ENCODE measurements around the gene GGCT.
"Not testable (repeated sequence)": the region's sequence is repeated elsewhere in the genome, so short reads cannot be mapped to it uniquely, and the experiment has no call there.

GGCT gene

DNA sequence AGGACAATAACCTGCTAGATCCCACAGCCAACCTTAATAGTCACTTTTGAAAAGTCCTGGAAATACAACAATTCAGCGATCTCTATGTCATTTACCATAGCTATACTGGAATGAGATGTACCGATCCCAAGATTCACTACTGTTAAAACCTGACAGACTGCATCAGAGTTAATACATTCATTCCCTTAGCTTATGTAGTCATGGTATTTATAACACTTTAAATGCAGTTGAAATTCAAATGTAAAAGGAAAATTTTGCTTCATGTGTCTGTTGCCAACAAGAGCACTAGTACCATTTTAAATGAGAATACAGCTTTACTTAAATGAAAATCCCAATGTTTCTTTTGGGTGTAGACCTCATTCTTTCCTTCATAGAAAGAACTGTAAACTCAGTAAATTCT lies 11.1 kb upstream of the GGCT start:
- ATAC-seq, result no peak
- no peak for DNase-seq

DNA sequence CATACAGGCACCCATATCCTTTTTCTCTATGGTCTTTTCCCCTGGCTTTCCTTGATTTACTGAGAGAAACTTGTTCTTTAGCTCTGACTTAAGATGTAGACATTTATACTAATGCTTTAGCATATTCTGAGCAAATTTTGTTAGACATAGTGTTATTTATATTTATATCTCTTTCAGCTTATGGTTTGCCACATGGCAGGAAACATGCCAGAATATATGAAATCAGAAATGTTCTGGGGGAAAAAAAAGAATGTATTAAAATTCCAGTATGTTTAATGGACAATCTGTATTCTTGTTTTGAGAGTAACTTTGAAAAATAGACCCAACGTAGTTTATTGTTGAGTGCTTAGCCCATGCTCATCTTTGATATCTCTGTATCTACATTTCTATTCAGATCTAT lies 10.1 kb upstream of the GGCT start:
- DNase-seq (no peak), ATAC-seq (no peak)

DNA sequence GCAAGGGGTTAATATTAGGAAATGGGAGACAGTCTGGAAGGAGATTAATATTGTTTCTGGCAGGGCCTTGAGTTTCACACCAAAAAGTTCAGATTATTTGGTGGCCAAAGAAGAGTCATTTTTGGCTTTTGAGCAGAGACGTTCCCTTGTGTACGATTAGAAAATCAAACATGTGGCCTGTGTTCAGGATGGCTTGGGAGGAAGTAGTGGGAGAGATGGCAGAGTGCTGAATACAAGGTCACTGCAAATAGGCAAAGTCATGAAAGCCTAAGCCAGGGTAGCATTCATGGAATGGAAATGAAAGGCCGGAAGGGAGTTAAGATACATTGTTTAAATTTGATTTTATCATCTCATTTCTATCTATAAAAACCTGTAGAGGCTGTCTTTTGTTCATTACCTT lies 9.5 kb upstream of the GGCT start:
- ATAC-seq, result no peak

DNA sequence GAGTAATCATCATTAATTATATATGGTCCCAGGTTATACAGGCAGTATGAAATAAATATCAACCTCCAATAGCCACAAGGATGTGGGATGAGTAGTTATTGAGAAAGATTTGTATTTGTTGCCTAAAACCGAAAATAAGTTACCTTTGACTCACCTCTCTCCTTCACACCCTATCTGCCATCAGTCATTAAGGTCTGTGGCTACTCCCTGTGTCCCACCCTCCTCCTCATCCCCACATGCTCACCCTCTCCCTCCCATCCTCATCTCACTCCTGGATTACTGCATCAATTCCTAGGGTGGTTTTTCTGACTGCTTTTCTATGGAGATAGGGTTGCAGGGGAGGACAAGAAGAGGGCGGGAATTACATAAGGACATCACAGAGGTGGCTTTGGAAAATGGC lies 9.1 kb upstream of the GGCT start:
- no peak for ATAC-seq
- no peak for DNase-seq

More for the DNA sequence above, 9.5 kb upstream of the GGCT start:
- DNase-seq, result no peak

DNA sequence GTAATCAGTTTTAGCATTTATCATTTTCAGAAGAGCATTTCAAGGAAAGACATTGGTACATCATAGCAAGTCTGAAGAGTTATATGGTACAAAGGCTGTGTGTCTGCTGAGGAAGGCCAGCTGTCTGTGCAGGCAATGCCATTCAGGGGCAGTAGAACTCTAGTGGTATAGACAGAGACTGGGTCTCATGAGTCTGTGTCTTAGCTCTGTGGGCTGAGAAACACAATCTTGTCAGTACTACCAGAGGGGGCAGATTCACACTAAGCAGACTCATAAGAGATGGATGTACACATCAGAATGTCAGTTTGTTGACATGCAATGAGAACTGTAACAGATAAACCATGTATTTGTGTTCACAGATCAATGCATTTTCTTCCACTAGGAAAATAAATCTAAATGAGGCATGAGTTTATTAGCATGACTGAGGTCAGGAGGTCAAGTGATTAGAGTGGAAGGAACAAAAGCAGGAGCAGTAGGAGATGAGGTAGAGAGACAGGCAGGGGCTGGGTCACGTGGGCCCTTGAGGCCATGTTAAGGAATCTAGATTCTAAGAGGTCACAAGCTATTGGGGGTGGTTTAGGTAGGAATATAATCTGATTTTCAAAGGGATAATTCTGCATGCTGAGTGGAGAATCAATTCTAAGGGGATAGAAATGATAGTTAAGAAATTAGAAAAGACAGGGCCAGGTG lies 7.5 kb upstream of the GGCT start:
- ATAC-seq, result no peak
- no peak for DNase-seq

DNA sequence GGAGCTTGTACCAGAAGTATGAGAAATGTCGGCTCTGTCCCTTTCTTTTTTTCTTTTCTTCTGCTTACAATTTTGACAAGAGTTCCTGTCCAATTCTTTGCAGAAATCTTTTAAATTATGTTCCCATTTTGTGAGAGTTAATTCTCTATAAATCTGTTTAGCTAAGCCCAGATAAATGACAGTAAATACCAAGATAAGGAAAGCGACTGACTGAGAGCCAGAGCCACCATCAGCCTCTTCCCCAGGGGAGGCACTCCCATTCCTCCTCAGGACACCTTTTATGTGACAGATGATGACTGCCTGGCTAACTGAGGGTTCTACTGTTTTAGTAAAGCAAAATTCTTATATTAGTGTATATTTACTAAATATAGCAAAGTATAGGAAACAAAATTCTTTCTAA lies 6.9 kb upstream of the GGCT start:
- no peak for DNase-seq
- no peak for ATAC-seq

DNA sequence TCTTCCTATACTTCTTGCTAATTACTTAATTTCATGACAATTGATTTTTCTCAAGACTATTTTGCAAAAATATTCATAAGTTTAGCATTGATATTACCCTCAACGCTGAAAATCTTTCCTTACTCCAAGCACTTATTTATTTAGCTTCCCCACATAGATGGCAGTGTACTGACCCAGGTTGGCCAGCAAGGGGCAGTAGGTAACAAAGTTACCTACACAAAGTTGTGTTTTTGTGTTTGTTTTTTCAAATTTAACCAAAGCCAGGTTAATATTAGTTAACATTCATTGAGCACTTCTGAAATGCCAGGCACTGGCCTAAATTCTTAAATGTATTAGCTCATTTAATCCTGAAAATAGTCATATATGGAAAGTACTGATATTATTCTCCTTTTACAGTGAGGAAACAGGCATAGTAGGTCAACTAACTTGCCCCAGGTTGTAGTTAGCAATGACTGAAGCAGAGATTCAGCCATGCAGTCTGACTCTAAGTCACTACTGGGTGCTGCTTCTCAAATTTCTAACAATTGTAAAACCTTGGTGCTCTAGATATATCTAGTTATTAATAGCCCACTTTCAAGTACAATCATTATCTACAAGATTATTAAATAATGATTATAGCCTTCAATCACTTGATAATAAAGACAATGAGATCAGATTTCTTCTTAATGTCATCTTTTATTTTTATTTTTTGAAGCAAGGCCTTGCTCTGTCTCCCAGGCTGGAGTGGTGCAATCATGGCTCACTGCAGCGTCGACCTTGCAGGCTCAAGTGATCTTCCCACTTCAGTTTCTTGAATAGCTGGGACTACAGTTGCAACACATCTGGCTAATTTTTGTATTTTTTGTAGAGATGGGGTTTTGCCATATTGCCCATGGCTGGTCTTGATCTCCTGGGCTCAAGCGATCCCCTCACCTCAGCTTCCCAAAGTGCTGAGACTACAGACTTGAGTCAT lies 5.8 kb upstream of the GGCT start:
- DNase-seq (peak; percentile 32), ATAC-seq (peak; percentile 49)

DNA sequence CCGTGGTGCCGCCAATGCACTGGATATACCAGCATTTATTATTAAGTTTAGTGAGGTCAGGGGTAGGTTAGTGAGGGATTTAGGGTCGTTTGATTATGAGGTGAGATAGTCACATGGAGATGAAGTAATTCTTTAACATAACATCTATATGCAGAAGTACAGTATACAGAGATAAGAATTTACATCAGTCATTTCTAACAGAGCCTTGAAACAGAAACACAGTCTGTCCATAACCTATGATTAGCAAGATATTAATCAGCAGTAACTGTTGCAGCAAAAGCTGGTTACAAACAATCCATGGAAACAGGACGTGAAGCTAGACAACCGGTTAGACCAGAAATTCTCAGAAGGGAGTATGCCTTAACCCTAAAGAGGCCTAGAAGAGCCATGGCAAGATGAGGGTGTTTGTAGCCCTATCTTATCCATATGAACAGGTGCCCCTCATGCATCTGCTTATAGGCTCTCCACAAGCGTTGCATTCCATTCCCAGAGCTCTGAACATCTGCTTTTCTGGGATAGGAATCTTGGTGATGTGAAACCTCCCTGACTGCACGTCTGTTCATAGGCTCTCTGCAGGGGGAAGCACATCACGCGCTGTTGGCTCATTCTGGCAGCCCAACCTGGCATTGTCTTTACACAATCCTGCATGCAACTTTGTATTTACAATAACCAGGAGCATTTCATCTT lies 4.7 kb upstream of the GGCT start:
- not testable (repeated sequence) for ATAC-seq, DNase-seq

DNA sequence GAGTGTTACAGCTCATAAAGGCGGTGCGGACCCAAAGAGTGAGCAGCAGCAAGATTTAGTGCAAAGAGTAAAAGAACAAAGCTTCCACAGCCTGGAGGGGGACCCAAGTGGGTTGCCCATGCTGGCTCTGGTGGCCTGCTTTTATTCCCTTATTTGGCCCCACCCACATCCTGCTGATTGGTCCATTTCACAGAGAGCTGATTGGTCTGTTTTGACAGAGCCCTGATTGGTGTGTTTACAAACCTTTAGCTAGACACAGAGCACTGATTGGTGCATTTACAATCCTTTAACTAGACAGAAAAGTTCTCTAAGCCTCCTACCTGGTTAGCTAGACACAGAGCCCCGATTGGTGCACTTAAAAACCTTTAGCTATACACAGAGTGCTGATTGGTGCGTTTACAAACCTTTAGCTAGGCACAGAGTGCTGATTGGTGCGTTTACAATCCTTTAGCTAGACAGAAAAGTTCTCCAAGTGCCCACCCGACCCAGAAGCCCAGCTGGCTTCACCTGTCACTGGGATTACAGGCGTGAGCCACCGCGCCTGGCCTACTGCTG lies 2.8 kb upstream of the GGCT start:
- ATAC-seq, DNase-seq: not testable (repeated sequence)

DNA sequence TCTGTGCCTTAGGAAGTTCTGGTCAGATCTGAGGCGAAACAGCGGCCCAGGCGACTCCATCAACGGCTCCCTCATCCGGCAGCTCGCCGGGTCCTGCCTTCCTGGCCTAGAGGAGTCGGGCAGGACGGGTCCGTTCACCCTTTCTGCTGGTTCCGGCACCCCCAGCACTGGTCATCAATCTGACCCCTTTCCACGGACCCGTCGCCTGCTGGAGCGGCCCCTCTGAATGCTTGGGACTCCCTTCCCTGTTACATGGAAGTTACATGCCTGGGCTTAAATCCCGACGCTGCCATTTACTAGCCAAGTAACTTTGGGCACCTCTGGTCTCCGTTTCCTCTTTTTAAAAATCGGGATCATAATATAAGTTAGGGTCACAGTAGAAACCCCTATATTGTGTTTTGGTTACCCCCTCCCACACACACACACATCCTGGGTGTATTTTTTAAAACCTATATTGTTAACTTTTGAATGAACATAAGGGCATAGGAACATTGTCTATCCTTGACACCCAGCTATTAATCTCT lies 607 bp upstream of the GGCT start:
- DNase-seq (no peak), ATAC-seq (peak; percentile 3)

DNA sequence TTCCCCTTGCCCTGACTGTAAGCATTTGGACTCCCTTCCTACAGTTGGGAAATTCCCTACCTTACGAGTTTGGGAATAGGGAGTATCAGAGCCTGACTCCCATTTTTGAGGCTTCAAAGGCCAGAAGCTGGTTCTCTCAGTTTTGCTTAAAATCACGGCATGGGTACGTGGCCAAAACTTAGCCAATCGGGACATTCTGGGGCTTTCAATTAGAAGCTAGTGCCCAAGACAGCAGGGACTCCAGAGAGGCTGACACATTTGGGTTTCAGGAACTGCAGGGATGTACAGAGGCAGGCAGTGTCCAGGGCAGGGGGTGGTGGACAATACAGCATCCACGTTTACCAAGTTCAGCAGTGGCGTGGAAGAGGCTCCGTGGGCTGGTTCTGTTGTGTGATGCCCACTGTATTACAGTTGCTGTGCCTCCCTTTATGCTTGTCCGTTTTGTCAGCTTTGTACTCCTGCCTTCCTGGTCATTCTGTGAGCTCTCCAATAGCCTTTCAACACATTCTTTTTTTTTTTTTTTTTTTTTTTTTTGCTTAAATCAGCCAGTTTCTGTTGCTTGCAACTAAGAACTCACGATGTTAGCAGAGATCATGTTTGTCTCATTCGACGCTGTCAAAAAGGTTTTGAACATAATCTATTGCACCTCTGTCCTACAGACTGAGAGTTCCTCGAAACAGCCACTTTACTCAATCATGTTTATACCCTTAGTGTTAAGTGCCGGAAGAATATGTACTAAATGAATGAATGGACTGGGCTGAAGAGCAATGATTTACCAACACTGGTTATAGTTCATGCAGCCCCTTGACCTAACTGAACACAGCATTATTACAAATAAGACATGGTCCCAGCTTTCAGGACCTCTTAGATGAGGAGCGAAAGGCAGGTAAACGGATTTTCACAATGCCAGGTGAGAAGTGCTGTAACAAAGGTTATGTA lies 1.1 kb downstream of the GGCT start:
- ATAC-seq (no peak), DNase-seq (no peak)

DNA sequence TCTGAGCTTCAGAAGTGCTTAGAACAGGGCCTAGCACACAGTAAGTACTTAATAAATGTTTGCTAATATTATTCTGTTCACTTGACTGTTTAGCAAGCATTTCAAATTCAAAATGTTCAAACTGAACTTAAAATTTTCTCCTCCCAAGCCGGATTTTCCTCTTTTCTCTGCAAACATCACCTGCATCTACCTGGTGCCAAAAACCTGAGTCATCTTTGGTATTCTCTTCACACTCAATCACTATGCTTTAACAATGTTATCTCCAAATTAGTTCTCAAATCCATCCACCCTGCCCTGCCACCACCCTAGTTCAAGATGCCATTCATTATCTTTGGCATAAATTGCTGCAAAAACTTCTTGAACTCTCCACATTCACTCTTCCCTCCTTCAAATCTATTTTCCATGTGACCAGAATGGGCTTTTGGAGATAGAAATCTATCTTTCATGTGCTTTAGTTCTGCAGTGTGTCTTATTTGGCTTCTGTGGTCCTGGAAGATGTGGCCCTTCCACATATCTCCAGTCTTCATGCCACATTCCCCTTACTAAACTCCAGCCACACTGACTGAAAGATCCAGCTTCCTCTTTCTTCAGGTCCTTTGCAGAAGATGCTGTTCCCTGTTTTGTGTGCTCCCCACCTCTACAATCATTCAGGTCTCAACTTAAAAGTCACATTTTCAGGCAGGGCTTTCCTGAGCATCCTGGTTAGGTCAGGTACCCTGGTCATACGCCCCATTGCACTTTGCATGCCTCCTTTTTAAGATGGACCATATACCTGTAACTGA lies 2.0 kb downstream of the GGCT start:
- DNase-seq, result no peak
- no peak for ATAC-seq

DNA sequence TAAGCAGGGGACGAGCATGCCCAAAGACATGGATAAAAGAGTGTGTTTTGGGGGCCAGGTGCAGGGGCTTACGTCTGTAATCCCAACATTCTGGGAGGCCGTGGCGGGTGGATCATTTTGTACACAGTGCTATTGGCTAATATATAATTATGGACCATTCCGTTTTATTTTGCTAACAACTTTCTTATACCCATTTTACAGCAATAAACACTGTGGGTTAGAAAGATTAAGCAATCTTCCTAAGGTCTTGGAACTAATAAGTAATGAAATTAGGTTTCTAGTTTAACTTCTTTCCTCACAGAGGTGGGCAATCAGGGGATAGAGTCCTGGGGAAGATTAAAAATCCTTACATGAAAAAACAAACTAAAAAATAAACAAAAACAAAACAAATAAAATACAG lies 3.4 kb downstream of the GGCT start:
- DNase-seq (no peak), ATAC-seq (no peak)

DNA sequence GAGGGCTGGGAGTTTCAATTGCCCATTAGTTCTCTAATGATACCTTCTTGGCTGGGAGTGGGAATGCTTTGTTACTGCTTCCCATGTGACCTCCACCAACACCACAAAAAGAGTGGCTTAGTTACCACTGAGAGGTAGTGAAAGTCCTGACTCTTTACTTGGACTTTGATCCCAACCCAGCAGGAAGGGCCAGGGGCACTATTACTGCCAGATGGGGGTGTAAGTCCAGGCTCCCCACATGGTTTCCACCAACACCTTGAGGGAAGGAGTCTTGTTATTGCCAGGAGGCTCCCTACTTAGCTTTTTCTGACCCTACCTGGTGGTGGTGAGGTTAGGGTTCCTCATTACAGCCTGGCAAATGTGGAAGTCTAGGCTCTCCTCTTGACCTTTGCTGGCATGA lies 11.4 kb downstream of the GGCT start:
- no peak for DNase-seq
- no peak for ATAC-seq

DNA sequence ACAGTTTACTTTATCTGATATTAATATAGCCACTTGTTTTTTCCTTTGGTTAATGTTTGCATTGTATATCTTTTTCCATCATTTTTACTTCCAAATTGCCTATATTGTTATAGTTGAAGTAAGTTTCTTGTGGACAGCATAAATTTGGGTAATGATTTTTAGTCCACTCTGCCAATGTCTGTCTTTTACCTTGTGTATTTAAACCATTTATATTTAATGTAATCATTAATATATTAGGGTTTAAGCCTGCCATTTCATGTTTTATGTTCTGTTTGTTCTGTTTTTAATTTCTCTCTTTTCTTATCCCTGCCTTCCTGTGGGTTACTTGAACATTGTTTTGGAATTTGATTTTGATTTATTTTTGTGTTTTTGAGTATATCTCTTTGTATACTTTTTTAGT lies 13.2 kb downstream of the GGCT start:
- DNase-seq, result no peak

DNA sequence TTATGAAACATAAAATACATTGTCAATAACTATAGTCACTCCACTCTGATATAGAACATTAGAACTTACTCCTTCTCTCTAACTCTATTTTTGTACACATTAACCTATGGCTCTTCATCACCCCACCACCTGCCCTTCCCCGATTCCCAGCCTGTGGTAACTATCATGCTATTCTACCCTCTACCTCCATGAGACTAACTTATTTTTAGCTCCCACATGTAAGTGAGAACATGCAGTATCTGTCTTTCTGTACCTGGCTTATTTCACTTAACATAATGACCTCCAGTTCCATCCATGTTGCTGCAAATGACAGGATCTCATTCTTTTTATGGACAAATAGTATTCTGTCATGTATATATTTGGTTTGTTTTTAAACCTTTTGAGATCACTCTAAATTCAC lies 17.3 kb downstream of the GGCT start:
- ATAC-seq (no peak), DNase-seq (no peak)

More for the DNA sequence above, 13.2 kb downstream of the GGCT start:
- no peak for ATAC-seq

DNA sequence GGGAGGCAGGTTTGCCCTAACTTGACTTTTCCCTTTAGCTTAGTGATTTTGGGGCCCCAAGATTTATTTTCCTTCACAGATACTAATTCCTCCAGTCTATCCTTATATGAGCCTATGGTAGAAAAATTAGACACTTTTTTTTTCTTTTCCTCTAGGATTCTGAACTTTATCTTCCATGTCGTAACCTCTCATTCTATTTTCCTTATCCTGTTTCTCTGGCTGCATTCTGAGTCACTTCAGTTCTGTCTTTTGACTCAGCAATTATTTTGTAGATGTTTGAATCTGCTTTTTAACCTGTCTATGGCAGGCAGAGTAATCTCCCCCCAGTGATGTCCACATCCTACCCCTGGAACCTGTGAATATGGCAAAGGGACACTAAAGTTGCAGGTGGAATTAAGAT lies 19.0 kb downstream of the GGCT start:
- no peak for ATAC-seq
- DNase-seq, result no peak

DNA sequence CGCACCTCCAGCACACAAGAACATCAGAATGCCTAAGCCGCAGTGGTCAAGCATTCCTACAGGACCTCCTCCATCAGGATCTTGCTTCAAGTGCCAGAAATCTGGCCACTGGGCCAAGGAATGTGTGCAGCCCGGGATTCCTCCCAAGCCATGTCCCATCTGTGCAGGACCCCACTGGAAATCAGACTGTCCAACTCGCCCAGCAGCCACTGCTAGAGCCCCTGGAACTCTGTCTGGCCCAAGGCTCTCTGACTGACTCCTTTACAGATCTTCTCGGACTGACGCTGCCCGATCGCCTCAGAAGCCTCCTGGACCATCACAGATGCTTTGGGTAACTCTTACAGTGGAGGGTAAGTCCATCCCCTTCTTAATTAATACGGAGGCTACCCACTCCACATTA lies 23.2 kb downstream of the GGCT start:
- DNase-seq, result not testable (repeated sequence)

DNA sequence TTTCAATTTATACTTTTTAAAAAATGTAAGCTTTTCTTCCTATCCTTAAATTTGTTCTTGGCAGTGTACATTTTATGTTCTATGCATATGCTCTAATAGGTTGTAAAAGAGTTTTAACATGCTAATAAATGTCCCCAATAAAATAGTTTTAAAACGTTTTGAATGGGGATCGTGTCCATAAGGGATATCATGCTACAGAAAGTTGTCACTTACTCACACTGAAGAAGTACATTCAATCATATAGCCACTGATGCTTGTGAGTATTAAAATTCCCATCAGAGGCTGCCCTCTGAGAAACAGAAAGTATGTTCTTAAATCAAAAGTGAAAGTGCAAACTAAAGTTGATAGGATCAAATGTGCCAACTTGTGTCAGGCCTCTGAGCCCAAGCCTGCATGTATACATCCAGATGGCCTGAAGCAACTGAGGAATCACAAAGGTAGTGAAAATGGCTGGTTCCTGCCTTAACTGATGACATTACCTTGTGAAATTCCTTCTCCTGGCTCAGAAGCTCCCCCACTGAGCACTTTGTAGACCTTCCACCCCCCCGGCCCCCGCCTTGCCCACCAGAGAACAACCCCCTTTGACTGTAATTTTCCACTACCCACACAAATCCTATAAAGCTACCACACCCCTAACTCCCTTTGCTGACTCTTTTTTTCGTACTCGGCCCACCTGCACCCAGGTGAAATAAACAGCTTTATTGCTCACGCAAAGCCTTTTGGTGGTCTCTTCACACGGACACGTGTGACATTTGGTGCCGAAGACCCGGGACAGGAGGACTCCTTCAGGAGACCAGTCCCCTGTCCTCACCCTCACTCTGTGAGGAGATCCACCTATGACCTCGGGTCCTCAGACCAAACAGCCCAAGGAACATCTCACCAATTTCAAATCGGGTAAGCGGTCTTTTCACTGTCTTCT lies 25.2 kb downstream of the GGCT start:
- ATAC-seq, result peak; percentile 43
- DNase-seq, result peak; percentile 23

More for the DNA sequence above, 23.2 kb downstream of the GGCT start:
- ATAC-seq, result not testable (repeated sequence)
